HL-60 (cell line): ENCODE data around the gene TMEM183A.
"Not testable (repeated sequence)": the region's sequence is repeated elsewhere in the genome, so short reads cannot be mapped to it uniquely, and the experiment has no call there.

ENCODE experiments used
- DNase-seq, 2 experiments: peaks; one replicate each; pipeline ENCODE4 v3.0.0-alpha.2; 2010 to 2020; ENCODE audit warnings: low read depth in 1 of 2, low spot score in 1 of 2
- H3K27ac ChIP-seq: fragments of 250-450 bp; sonication (Bioruptor Pico); replicated peaks from 2 replicates; pipeline ENCODE4 v1.5.1; 2020; ENCODE audit warnings: mild to moderate bottlenecking, moderate library complexity
- H3K27me3 ChIP-seq: fragments of 250-450 bp; sonication (Bioruptor Pico); 2 replicates; pipeline ENCODE4 v1.5.1; 2021; ENCODE audit warnings: mild to moderate bottlenecking, moderate library complexity; ENCODE audit not compliant: insufficient read depth, poor library complexity, severe bottlenecking
- H3K4me3 ChIP-seq: replicated peaks from 2 replicates; pipeline ENCODE4 v1.5.1; 2011; ENCODE audit warnings: mild to moderate bottlenecking, control low read depth, low read length; ENCODE audit not compliant: insufficient read depth
- GABPA ChIP-seq: IDR thresholded peaks from 2 replicates; pipeline ENCODE4 v1.6.1; 2012; ENCODE audit warnings: low read depth
- POLR2AphosphoS5 ChIP-seq: IDR thresholded peaks from 2 replicates; pipeline ENCODE4 v1.6.1; 2012; ENCODE audit warnings: low read depth
- REST ChIP-seq: IDR thresholded peaks from 2 replicates; pipeline ENCODE4 v1.6.1; 2012; ENCODE audit warnings: low read depth; ENCODE audit not compliant: insufficient replicate concordance
- SPI1 ChIP-seq: IDR thresholded peaks from 2 replicates; pipeline ENCODE4 v1.6.1; 2012; ENCODE audit warnings: low read depth, mild to moderate bottlenecking, borderline replicate concordance
- TF ChIP-seq, protein P1 (sequence below): IDR thresholded peaks from one replicate; pipeline ENCODE4 v1.5.1; 2011; ENCODE audit warnings: low read length, control low read depth, inconsistent platforms; ENCODE audit not compliant: insufficient read depth

The TMEM183A gene

GRCh38 chr1:203017061-203017460 lies 9.9 kb downstream of the TMEM183A start:
- no peak overlapping the region for H3K27ac ChIP-seq
- DNase-seq, result no peak

GRCh38 chr1:203017692-203018091 lies 10.5 kb downstream of the TMEM183A start:
- TF ChIP-seq SPI1 (no peak), GABPA (no peak), REST (no peak), POLR2AphosphoS5 (no peak)
- TF ChIP-seq, protein P1, sequence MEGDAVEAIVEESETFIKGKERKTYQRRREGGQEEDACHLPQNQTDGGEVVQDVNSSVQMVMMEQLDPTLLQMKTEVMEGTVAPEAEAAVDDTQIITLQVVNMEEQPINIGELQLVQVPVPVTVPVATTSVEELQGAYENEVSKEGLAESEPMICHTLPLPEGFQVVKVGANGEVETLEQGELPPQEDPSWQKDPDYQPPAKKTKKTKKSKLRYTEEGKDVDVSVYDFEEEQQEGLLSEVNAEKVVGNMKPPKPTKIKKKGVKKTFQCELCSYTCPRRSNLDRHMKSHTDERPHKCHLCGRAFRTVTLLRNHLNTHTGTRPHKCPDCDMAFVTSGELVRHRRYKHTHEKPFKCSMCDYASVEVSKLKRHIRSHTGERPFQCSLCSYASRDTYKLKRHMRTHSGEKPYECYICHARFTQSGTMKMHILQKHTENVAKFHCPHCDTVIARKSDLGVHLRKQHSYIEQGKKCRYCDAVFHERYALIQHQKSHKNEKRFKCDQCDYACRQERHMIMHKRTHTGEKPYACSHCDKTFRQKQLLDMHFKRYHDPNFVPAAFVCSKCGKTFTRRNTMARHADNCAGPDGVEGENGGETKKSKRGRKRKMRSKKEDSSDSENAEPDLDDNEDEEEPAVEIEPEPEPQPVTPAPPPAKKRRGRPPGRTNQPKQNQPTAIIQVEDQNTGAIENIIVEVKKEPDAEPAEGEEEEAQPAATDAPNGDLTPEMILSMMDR, result no peak
- no peaks in the 10 kb centered on the region for H3K27me3 ChIP-seq
- DNase-seq, result no peak
- no peak overlapping the region for H3K27ac ChIP-seq
- no peak overlapping the region for H3K4me3 ChIP-seq

More at GRCh38 chr1:203017061-203017460, 9.9 kb downstream of the TMEM183A start:
- TF ChIP-seq SPI1, result no peak
- no peak for TF ChIP-seq REST
- TF ChIP-seq, protein P1, result no peak
- TF ChIP-seq POLR2AphosphoS5, result no peak
- TF ChIP-seq GABPA, result no peak
- Histone ChIP-seq H3K27me3 (no peaks in the 10 kb centered on the region), H3K4me3 (no peak overlapping the region)

- not testable (repeated sequence) for H3K4me3 ChIP-seq, H3K27ac ChIP-seq, DNase-seq, H3K27me3 ChIP-seq
Measured at GRCh38 chr1:203022855-203023254, 15.7 kb downstream of the TMEM183A start.

DNA sequence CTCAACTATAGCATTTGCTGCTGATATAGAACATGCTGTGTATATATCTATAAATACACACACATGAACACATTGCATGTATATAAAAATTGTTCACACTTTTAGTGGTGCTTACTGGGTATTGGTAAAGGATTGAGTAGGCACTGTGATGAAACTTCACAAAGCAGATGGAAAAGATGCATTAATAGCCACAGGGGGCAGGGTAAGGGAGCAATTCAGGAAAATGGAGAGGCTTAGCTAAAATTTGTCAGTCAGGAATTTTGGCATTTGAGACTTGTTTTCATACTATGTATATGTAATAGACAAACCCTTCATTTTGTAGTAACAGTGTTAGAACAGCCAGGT lies 18.5 kb downstream of the TMEM183A start:
- Histone ChIP-seq H3K27ac (no peak overlapping the region; the same call in 1 of the 2 replicates), H3K27me3 (peaks cover 4% of the 10 kb centered on the region), H3K4me3 (no peak overlapping the region)
- TF ChIP-seq, protein P1, result no peak
- no peak for TF ChIP-seq POLR2AphosphoS5
- TF ChIP-seq SPI1, result no peak
- TF ChIP-seq REST, result no peak
- TF ChIP-seq GABPA, result no peak
- DNase-seq, result no peak
